HEK293 (cell line): Measurements from ENCODE around the gene ARHGAP36.

ENCODE experiments used
- SP2 ChIP-seq: fragments of 450-650 bp; formaldehyde crosslinking; IDR thresholded peaks from 2 replicates; pipeline ENCODE4 v1.5.1; 2016; ENCODE audit warnings: missing biosample characterization, missing genetic modification characterization
- ZNF16 ChIP-seq: fragments of 450-650 bp; formaldehyde crosslinking; IDR thresholded peaks from 2 replicates; pipeline ENCODE4 v1.5.1; 2016; ENCODE audit warnings: low read depth, missing biosample characterization, missing genetic modification characterization
- ZNF837 ChIP-seq: fragments of 450-650 bp; formaldehyde crosslinking; IDR thresholded peaks from 2 replicates; pipeline ENCODE4 v1.5.1; 2016; ENCODE audit warnings: missing biosample characterization, missing genetic modification characterization
- TF ChIP-seq, protein P1 (sequence below): fragments of 450-650 bp; formaldehyde crosslinking; IDR thresholded peaks from 2 replicates; pipeline ENCODE4 v1.5.1; 2016; ENCODE audit warnings: missing biosample characterization, missing genetic modification characterization
- TF ChIP-seq, protein P2 (sequence below): fragments of 450-650 bp; formaldehyde crosslinking; IDR thresholded peaks from 2 replicates; pipeline ENCODE4 v1.5.1; 2016; ENCODE audit warnings: missing biosample characterization, missing genetic modification characterization
- TF ChIP-seq, protein P3 (sequence below): fragments of 450-650 bp; formaldehyde crosslinking; IDR thresholded peaks from 2 replicates; pipeline ENCODE4 v1.5.1; 2016; ENCODE audit warnings: missing biosample characterization, missing genetic modification characterization
- TF ChIP-seq, protein P4 (sequence below): sonication (generic); formaldehyde crosslinking; IDR thresholded peaks from 2 replicates; pipeline ENCODE4 v1.8.1; 2022; ENCODE audit warnings: mild to moderate bottlenecking, moderate library complexity, missing genetic modification reagents
- TF ChIP-seq, protein P5 (sequence below): fragments of 450-650 bp; formaldehyde crosslinking; IDR thresholded peaks from 2 replicates; pipeline ENCODE4 v1.5.1; 2016; ENCODE audit warnings: missing biosample characterization, missing genetic modification characterization

DNA sequence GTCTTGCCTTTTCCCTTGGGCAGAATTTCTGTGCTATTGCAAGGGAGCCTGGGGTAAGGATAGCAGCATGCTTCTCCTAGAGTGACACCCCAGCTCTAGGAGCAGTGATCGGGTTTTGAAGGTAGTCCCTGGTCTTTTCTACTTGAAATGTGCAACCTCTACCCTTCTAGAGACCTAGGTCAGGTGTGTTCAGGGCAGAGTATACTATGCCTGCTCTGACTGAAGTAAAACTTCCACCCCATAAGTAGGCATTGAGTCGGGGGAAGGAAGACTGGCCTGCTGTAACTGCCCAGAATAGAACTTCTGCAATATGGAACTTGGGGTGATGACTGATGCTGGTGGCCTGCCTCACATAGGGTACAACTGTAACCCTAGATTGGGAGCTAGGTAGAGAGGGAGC, 80.9 kb downstream of the ARHGAP36 start:
- TF ChIP-seq, protein P1, sequence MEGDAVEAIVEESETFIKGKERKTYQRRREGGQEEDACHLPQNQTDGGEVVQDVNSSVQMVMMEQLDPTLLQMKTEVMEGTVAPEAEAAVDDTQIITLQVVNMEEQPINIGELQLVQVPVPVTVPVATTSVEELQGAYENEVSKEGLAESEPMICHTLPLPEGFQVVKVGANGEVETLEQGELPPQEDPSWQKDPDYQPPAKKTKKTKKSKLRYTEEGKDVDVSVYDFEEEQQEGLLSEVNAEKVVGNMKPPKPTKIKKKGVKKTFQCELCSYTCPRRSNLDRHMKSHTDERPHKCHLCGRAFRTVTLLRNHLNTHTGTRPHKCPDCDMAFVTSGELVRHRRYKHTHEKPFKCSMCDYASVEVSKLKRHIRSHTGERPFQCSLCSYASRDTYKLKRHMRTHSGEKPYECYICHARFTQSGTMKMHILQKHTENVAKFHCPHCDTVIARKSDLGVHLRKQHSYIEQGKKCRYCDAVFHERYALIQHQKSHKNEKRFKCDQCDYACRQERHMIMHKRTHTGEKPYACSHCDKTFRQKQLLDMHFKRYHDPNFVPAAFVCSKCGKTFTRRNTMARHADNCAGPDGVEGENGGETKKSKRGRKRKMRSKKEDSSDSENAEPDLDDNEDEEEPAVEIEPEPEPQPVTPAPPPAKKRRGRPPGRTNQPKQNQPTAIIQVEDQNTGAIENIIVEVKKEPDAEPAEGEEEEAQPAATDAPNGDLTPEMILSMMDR: no peak
- no peak for TF ChIP-seq SP2 (tag by site-specific recombination)
- TF ChIP-seq, protein P2, sequence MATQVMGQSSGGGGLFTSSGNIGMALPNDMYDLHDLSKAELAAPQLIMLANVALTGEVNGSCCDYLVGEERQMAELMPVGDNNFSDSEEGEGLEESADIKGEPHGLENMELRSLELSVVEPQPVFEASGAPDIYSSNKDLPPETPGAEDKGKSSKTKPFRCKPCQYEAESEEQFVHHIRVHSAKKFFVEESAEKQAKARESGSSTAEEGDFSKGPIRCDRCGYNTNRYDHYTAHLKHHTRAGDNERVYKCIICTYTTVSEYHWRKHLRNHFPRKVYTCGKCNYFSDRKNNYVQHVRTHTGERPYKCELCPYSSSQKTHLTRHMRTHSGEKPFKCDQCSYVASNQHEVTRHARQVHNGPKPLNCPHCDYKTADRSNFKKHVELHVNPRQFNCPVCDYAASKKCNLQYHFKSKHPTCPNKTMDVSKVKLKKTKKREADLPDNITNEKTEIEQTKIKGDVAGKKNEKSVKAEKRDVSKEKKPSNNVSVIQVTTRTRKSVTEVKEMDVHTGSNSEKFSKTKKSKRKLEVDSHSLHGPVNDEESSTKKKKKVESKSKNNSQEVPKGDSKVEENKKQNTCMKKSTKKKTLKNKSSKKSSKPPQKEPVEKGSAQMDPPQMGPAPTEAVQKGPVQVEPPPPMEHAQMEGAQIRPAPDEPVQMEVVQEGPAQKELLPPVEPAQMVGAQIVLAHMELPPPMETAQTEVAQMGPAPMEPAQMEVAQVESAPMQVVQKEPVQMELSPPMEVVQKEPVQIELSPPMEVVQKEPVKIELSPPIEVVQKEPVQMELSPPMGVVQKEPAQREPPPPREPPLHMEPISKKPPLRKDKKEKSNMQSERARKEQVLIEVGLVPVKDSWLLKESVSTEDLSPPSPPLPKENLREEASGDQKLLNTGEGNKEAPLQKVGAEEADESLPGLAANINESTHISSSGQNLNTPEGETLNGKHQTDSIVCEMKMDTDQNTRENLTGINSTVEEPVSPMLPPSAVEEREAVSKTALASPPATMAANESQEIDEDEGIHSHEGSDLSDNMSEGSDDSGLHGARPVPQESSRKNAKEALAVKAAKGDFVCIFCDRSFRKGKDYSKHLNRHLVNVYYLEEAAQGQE: no peak
- TF ChIP-seq, protein P3, sequence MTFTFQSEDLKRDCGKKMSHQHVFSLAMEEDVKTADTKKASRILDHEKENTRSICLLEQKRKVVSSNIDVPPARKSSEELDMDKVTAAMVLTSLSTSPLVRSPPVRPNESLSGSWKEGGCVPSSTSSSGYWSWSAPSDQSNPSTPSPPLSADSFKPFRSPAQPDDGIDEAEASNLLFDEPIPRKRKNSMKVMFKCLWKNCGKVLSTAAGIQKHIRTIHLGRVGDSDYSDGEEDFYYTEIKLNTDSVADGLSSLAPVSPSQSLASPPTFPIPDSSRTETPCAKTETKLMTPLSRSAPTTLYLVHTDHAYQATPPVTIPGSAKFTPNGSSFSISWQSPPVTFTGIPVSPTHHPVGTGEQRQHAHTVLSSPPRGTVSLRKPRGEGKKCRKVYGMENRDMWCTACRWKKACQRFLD (tag by site-specific recombination): no peak
- no peak for TF ChIP-seq ZNF16
- no peak for TF ChIP-seq ZNF837
- TF ChIP-seq, protein P4, sequence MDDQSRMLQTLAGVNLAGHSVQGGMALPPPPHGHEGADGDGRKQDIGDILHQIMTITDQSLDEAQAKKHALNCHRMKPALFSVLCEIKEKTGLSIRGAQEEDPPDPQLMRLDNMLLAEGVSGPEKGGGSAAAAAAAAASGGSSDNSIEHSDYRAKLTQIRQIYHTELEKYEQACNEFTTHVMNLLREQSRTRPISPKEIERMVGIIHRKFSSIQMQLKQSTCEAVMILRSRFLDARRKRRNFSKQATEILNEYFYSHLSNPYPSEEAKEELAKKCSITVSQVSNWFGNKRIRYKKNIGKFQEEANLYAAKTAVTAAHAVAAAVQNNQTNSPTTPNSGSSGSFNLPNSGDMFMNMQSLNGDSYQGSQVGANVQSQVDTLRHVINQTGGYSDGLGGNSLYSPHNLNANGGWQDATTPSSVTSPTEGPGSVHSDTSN (CRISPR knock-in tag): no peak
- TF ChIP-seq, protein P5, sequence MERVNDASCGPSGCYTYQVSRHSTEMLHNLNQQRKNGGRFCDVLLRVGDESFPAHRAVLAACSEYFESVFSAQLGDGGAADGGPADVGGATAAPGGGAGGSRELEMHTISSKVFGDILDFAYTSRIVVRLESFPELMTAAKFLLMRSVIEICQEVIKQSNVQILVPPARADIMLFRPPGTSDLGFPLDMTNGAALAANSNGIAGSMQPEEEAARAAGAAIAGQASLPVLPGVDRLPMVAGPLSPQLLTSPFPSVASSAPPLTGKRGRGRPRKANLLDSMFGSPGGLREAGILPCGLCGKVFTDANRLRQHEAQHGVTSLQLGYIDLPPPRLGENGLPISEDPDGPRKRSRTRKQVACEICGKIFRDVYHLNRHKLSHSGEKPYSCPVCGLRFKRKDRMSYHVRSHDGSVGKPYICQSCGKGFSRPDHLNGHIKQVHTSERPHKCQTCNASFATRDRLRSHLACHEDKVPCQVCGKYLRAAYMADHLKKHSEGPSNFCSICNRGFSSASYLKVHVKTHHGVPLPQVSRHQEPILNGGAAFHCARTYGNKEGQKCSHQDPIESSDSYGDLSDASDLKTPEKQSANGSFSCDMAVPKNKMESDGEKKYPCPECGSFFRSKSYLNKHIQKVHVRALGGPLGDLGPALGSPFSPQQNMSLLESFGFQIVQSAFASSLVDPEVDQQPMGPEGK (tag by site-specific recombination): no peak
